Ovary (tissue), 3 donors: Measurements from ENCODE around the gene ADAMTS3.

Experiments used
- EP300 ChIP-seq: sonication (generic); formaldehyde crosslinking; IDR thresholded peaks from one replicate; pipeline ENCODE4 v1.6.1; 2017; ENCODE audit warnings: antibody characterized with exemption
- TF ChIP-seq, protein P1 (sequence below), 3 donors: fragments of 450-650 bp in 2 of 3; fragments of 200-600 bp in 1 of 3; IDR thresholded peaks; one replicate each; pipeline versions ENCODE4 v1.5.1 to v1.8.0; 2016 to 2022; ENCODE audit warnings: antibody characterized with exemption in 3 of 3, mild to moderate bottlenecking in 1 of 3
- donor health status: DM: no; HTN: no; CAD: no.

DNA sequence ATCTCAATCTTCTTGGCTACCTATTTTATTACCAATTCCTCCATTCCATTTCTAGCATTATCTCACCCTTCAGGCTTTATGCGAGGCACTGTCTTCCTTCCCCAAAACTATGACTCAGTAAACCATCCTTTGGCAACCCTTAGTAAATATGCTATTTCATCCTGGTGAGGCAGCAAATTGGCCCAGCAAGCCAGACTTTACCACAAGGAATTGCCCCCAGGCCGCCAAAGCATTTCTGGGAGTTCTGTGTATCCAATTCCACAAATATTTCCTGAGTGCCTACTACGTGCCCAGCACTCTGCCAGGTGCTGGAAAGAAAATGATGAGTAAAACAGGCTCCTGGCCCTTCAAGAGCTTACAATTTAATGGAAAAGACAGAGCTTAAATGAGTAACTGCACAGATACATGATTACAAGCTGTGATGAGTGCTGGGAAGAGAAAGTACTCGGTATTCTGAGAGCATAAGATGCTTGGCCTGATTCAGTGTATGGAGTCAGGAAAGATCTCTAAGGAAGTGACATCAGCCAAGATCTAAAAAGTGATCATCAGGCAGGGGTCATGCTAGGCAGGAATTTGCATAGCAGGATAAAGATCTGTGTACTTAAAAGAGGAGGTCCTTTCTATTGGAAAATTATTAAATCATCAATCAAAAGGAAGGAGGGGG is 193.8 kb downstream of the ADAMTS3 start:
- TF ChIP-seq, protein P1, sequence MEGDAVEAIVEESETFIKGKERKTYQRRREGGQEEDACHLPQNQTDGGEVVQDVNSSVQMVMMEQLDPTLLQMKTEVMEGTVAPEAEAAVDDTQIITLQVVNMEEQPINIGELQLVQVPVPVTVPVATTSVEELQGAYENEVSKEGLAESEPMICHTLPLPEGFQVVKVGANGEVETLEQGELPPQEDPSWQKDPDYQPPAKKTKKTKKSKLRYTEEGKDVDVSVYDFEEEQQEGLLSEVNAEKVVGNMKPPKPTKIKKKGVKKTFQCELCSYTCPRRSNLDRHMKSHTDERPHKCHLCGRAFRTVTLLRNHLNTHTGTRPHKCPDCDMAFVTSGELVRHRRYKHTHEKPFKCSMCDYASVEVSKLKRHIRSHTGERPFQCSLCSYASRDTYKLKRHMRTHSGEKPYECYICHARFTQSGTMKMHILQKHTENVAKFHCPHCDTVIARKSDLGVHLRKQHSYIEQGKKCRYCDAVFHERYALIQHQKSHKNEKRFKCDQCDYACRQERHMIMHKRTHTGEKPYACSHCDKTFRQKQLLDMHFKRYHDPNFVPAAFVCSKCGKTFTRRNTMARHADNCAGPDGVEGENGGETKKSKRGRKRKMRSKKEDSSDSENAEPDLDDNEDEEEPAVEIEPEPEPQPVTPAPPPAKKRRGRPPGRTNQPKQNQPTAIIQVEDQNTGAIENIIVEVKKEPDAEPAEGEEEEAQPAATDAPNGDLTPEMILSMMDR (IDR thresholded peaks at IDR 0.05), result no peak
- no peak for TF ChIP-seq EP300
